Right renal pelvis (tissue), 4 donors: ENCODE data around the gene RHBDD3. TPM values are rescaled to one million over a fixed set of nuclear protein-coding genes. Genes with fewer than 3 reads are reported as not detected.

Source experiments
- DNase-seq, 4 donors: peaks; one replicate each; pipeline ENCODE4 v3.0.0-alpha.2; 2013; ENCODE audit warnings: low read depth in 4 of 4, low spot score in 3 of 4, missing footprints in 1 of 4
- polyA plus RNA-seq, 4 donors: library from polyadenylated mRNA; unstranded; fragments of 120-200 nt; gene quantifications; one replicate each; pipeline ENCODE4 v1.2.1, GENCODE V29; 2013; ENCODE audit not compliant: insufficient read length in 4 of 4

The RHBDD3 gene
- 10 to 100 TPM; 25.4 to 37.8 (median 27.1) TPM for polyA plus RNA-seq

GRCh38 chr22:29267858-29268510, at the start of gene RHBDD3, which contains the start of gene EWSR1:
TSS of gene RHBDD3 (minus strand) at chr22:29267981. CDS start at chr22:29265626, 2,355 bp downstream.
TSS of gene EWSR1 (plus strand) at chr22:29268268. CDS start at chr22:29268337, 69 bp downstream.
- peak; percentile 89 to 99 (median 90) for DNase-seq

- DNase-seq: no peak
Observed at GRCh38 chr22:29316141-29316828, 48.5 kb upstream of the RHBDD3 start.

- no peak for DNase-seq
Observed at GRCh38 chr22:29315286-29316140, 47.7 kb upstream of the RHBDD3 start, which contains the start of gene RASL10A. TSS of gene RASL10A (minus strand) at chr22:29315697. CDS start at chr22:29315246, 451 bp downstream.

GRCh38 chr22:29314537-29315285, 46.9 kb upstream of the RHBDD3 start:
- DNase-seq: no peak

- DNase-seq: no peak
Observed at GRCh38 chr22:29313576-29314466, 46.0 kb upstream of the RHBDD3 start.

- no peak for DNase-seq
Observed at GRCh38 chr22:29313126-29313575, 45.4 kb upstream of the RHBDD3 start.

- no peak for DNase-seq
Observed at GRCh38 chr22:29312218-29313125, 44.7 kb upstream of the RHBDD3 start.

- DNase-seq: no peak
Observed at GRCh38 chr22:29311464-29312217, 43.9 kb upstream of the RHBDD3 start.

- peak; percentile 70 to 81 (median 74) for DNase-seq
Observed at GRCh38 chr22:29310863-29311339, 43.1 kb upstream of the RHBDD3 start.

GRCh38 chr22:29310065-29310862, 42.5 kb upstream of the RHBDD3 start:
- DNase-seq: no peak

GRCh38 chr22:29309332-29310064, 41.7 kb upstream of the RHBDD3 start:
- no peak for DNase-seq

- DNase-seq: no peak
Observed at GRCh38 chr22:29308791-29309262, 41.0 kb upstream of the RHBDD3 start.

GRCh38 chr22:29308148-29308790, 40.5 kb upstream of the RHBDD3 start:
- DNase-seq: no peak

- no peak for DNase-seq
Observed at GRCh38 chr22:29307596-29308147, 39.9 kb upstream of the RHBDD3 start.
